Smooth muscle cell of the coronary artery (primary cell): ENCODE data around the gene TCHH. TPM values are rescaled to one million over a fixed set of nuclear protein-coding genes. Genes with fewer than 3 reads are reported as not detected.

Experiments
- total RNA-seq: library from RNA; depleted of rRNA; stranded (reverse); fragments of >200 nt; gene quantifications from 2 replicates; pipeline ENCODE4 v1.2.3, GENCODE V29; 2014; ENCODE audit warnings: low replicate concordance

Gene TCHH, protein sequence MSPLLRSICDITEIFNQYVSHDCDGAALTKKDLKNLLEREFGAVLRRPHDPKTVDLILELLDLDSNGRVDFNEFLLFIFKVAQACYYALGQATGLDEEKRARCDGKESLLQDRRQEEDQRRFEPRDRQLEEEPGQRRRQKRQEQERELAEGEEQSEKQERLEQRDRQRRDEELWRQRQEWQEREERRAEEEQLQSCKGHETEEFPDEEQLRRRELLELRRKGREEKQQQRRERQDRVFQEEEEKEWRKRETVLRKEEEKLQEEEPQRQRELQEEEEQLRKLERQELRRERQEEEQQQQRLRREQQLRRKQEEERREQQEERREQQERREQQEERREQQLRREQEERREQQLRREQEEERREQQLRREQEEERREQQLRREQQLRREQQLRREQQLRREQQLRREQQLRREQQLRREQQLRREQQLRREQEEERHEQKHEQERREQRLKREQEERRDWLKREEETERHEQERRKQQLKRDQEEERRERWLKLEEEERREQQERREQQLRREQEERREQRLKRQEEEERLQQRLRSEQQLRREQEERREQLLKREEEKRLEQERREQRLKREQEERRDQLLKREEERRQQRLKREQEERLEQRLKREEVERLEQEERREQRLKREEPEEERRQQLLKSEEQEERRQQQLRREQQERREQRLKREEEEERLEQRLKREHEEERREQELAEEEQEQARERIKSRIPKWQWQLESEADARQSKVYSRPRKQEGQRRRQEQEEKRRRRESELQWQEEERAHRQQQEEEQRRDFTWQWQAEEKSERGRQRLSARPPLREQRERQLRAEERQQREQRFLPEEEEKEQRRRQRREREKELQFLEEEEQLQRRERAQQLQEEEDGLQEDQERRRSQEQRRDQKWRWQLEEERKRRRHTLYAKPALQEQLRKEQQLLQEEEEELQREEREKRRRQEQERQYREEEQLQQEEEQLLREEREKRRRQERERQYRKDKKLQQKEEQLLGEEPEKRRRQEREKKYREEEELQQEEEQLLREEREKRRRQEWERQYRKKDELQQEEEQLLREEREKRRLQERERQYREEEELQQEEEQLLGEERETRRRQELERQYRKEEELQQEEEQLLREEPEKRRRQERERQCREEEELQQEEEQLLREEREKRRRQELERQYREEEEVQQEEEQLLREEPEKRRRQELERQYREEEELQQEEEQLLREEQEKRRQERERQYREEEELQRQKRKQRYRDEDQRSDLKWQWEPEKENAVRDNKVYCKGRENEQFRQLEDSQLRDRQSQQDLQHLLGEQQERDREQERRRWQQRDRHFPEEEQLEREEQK (N-terminal part only)
- 0.08 and 0.12 TPM in 2 replicates for total RNA-seq

DNA sequence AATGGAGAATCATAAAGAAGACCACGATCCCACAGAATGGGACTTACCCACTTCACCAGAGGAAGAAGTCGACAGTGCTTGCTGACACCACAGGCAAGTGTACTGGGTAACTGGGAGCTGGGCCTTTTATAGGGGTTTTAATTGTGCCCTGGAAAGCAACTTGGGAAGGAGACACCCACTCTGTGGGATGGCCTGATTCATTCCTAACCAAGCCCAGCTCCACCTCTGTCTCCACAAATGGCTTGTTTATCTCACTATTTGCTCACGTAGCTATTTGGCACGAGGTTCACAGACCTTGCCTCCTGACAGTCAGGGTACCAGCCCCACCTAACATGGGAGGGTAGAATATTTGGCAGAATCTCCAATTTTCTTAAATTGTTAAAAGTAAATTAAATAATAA is at the start of gene TCHH:
Gene TCHH (minus strand): TSS at position 101 of the 400 bp plus-strand sequence. CDS start 1,364 bp downstream, outside the sequence.

DNA sequence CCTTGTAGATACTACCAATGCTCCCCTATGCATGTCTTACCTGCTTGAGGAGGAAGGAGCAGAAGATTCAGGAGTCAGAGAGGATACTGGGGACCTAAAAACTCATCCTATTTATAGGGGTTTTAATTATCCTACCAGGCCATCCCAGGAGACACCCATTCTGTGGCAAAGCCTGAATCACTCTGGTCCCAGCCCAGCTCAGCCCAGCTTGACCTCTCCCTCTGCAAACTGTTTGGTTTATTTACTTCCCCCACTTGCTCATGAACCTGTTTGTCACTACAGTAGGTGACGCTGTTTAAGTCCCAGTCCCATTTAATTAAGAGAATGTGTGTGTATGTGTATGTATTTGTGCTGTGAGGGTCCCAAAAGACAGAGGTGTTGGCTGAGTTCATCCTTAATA is 43.9 kb upstream of the TCHH start, which contains the start of gene RPTN:
Gene RPTN (minus strand): TSS at position 85 of the 400 bp plus-strand sequence. CDS start 1,339 bp downstream, outside the sequence.

DNA sequence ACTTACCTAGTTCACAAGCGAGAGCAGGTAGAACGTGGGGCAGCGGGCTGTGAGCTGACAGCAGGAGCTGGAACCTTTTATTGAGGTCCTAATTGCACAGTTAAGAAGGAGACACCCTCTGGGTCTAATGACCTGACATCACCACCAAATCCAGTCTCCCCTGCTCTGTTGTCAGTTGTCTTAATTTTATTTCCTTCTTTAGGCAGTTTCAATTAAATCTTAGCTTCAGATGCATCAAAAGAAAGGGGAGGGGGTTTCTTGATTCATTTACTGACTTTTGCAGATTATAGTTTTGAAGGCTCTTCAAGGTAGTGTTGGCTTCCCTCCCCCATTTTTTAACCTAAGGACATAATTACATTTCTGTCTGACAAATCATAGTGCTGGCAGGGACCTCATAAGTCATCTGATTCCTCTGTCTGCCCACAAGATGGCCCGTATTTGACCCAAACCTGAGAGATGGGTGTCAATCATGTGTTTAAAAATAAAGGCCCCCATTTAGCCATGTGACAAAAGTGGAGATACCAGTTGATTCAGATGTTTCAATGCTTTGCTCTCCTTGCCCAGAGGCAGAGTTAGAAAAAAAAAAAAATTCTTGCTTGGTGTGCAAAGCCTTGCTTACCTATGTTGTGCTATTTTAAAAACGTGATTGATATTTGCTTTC is 26.1 kb downstream of the TCHH start, which contains the start of gene TCHHL1:
Gene TCHHL1 (minus strand): TSS at position 51 of the 661 bp plus-strand sequence. CDS start 921 bp downstream, outside the sequence.

Other genes with a start within 250 kb of the TCHH start
- 4.0 and 9.1 TPM in 2 replicates for gene THEM4, start 205.9 kb downstream of the TCHH start, total RNA-seq
- 109 and 170 TPM in 2 replicates for gene S100A10, start 121.6 kb downstream of the TCHH start, total RNA-seq
- gene S100A11, start 78.4 kb downstream of the TCHH start, total RNA-seq: 27.1 and 58.7 TPM in 2 replicates
- not detected in 2 replicates for gene TCHHL1, start 26.4 kb downstream of the TCHH start, total RNA-seq
- gene RPTN, start 43.8 kb upstream of the TCHH start, total RNA-seq: 0.70 TPM in 1 of 2 replicates, not detected in the other
- gene HRNR, start 108.7 kb upstream of the TCHH start, total RNA-seq: not detected in 2 replicates
- not detected in 2 replicates for gene FLG, start 209.8 kb upstream of the TCHH start, total RNA-seq
- not detected in 2 replicates for gene FLG2, start 244.6 kb upstream of the TCHH start, total RNA-seq